TTC549 (cell line): ENCODE measurements around the gene MESP2.

Experiments
- FAIRE-seq: peaks from 2 replicates; lab custom pipeline; 2012; peaks lifted over from hg19 to GRCh38; lab: Jason Lieb, UNC

MESP2 gene

DNA sequence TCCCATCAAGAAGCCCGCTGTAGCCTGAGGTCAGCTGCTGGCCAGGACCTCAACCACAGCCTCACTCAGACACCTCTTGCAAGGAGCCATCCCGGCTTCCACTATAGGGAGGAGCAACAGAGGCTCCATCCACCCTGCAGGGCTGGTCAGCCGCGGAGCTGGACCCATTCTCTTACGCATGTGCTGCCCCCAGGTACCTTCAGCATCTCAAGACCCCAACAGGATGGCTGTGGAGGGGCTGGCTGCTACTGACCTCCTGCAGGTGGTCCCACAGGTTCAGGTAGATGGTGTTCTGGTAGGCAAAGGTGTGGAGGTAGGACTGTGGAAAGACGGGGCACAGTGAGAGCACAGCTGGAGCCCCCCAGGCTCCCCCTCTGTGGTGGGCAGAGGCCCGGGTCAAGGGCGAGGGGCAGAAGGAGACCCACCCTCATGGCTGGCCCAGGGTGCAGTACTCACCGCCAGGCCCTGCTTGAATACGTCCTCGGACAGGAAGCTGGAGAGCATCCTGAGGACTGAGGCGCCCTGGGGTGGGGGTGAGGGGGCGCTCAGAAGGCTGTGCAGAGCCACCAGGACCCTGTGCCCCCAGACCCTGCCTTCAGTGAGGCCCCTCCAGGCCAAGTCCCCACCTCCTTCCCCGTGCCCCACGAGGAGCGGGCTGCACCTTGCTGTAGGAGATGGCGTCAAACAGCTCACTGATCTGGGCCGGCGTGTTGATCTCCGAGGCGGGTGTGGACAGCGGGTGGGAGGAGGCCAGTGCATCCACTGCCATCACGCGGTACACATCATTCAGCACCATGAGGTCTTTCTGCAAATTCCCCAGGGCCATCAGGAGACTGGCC is 27.1 kb downstream of the MESP2 start:
- FAIRE-seq, result no peak

- no peak for FAIRE-seq
Measured at GRCh38 chr15:89803941-89804800, 28.0 kb downstream of the MESP2 start.

DNA sequence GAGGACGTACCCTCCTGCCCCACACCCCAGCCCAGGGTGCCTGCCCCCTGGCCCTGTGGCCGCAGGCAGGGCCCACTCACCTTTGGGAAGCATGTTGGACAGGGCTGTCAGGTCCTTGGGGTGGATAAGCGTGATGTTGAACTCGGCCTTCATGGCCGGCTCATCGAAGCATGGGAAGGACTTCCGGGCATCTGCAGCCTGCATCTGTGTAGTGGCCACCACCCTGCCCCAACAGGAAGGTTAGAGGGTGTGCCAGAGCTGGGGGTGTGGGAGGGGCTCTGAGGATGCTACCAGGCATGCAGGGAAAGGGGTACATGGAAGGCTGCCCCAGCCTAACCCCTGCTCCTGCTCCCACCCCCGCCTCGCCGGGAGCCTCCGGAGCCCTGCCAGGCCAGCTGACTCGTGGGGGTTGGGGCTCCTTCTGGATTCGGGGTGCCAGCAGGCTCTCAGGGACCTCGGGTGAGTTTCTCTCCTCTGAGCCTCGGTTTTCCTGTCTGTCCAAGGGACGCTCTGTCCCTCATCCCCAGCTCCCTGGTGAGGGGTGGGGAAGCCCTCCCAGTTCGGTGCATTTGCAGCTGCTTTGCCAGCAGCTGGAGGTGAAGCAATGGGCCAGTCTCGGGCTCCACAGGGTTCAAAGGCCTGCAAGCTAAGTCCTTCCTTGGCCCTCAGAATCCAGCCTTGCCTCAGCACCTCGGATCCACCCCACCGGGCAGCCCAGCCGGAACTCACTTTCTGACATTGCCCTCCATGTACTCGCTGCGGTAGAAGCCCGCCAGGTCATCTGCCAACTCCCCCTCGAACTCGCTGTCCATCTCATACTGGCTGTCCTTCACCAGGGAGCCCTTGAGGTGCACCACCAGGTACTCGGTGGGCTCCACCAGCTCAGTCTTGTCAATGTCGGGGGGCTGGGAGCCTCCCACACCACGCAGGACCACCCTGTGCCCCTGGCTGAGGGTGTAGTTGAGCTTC is 29.4 kb downstream of the MESP2 start:
- FAIRE-seq, result no peak

GRCh38 chr15:89806210-89806558 is 30.1 kb downstream of the MESP2 start:
- no peak for FAIRE-seq

DNA sequence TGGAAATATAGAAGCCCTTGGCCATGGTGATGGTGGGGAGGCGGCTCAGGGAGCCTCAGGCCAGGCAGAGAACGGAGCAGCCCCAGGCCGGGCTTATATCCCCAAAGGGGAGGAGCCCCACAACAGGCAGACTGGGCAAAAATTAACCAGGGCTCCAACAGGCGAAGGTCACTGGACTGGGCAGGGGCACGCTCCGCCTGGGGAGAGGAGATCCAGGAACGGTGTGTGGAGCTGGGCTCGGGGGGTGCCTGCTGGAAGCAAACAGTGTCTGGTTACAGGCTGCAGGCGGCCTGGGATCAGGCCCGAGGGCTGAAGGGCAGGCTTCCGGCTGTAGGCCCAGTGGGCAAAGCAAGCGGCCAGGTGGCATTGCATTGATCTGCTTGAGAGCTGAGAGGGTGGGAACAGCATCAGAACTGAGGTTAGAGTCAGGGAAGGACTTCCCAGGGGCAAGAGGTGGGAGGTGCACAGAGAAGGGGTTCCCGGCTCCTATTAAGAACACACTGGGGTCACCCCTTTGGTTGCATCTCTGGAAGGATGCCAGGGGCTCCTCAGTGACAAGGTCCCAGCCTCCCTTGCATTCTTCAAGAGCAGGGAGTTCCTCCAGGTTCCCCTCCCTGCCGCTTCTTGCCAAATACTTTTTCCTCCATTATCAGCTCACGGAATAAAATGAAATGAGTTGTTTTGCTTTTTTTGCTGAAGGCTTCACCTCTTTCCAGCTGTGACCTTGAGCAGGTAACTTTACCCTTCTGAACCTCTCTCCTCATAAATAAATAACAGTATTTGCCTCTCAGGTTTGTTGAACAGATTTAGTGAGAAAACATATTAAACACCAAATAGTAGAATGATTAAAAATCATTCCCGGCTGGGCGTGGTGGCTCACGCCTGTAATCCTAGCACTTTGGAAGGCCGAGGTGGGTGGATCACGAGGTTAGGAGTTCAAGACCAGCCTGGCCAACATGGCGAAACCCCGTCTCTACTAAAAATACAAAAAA is 30.7 kb downstream of the MESP2 start:
- no peak for FAIRE-seq

DNA sequence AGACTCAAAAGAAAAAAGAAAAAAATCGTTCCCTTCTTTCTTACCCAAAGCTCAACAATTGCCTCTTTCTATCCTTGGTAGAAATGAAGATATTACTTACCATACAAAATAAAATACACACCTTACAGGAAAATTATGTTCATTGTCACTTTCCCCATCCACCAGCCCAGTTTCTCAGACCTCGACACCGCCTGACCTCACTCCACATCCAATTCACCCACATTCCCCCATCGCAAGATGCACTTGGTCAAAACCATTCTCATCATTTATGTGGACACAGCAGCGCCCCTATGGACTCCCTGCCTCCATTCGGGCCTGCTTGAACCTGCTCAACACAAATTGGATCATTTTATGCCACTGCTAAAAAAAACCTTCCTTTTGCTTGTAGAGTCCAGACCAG is 31.6 kb downstream of the MESP2 start:
- no peak for FAIRE-seq

- FAIRE-seq, result no peak
Measured at GRCh38 chr15:89808160-89808870, 32.2 kb downstream of the MESP2 start.

DNA sequence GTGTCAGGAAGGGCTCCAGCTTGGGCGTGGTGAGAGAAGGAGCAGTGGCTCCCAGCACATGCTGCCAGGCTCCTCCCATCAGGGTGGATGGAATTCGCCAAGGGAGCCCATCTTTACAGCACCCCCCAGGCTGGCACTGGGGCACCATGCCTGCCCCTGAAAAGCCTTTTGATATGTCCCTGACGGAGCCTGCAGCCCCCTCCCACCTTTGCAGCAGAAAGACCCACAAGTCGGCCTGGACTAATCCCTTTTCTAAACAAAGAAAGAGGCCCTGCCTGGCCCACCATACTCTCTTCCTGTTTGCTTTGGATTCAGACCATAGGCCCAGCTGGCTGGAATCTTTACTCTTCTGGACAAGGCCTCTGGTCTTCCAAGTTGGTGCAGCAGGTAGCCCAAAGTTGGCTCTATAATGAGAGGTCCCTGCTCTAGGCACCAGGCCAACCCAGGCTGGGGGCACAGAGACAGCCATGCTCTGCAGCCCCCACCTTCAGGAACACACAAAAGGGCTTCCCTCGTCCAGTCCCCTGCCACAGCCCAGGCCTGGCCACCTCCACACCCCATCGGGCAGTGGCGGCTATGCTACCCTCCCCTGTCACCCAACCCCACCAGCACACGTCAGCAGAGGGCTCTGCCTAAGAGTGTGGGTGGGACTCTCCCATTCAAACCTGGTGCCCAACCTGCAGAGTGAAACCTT is 33.1 kb downstream of the MESP2 start:
- no peak for FAIRE-seq

GRCh38 chr15:89809787-89810148 is 33.6 kb downstream of the MESP2 start:
- FAIRE-seq, result no peak

DNA sequence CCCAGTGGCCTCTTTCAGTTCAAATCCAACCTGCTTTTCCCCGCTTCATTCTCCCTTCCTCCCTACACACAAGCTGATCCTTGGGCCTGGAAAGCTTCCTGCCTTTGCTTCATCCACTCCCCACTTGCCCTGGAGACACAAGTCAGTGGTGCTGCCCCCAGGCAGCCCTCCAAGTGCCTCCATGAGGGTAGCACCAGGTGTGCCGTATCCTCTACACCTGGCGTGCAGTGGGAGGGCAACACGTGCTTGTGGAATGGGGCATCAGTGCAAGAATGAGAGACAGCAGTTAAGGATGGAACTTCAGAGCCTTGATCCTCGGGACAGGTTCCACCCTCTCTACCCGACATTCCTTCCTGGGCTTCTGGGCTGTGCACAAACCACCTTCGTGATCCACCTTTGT is 34.7 kb downstream of the MESP2 start:
- no peak for FAIRE-seq

DNA sequence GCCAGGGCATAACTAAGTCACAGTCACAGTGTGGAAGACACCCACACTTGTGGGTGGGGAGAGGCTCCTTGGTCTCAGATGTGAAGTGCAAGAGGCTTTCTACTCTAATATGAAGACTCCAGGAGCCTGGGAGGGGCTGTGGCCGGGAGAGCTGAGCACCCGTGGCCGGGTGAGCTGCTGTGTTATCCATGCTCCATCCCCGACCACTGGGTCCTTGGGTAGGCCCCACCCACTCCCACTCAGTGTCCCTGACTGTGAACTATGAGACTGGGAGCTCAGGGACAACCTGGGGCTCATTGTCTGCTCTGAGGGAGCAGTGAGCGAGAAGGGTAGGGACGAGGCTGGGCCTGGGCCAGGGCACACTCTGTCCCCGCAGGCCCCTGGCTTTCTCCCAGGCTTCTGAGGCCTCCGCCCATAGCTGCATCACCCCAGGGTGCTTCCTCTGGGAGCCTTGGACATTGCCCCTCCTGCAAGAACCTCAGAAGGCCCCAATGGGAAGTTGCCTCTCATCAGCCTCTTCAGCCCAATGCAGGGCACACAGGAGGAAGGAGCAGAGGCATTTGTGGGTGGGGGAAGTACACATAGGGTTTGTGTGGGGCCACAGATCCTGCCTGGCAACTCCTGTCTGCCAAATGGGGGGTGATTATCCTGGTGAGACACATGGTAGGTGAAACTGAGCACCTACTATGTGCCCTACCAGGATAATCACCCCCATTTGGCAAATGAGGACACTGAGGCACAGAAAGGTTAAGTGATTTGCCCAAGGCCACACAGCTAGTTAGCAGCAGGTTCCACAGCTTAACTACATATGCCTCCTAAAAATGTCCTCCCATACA is 36.1 kb downstream of the MESP2 start:
- no peak for FAIRE-seq

DNA sequence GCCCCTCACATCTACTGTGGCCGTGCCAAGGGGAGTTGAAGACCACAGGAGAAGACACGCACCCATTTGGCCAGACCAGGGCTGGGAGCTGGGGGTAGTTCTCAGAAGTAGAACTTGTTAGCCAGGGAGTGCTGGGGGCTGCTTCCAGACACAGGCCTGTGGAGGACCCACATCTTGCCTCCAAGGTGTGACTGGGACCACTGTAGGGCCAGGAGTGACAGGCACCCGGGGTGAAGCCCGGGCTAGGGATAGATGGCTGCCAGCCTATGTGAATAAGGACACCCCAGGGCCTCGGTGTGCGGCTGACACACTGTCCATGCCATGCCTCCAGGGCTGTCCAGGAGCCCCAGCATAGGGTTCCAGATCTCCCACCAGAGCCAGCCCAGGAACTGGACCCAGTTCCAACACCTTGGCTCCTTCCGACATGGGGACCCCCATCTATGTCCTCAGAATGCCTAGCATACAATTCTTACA is 36.8 kb downstream of the MESP2 start:
- no peak for FAIRE-seq

- no peak for FAIRE-seq
Measured at GRCh38 chr15:89813381-89814111, 37.4 kb downstream of the MESP2 start.

GRCh38 chr15:89814112-89814742 is 38.1 kb downstream of the MESP2 start:
- FAIRE-seq, result no peak

- no peak for FAIRE-seq
Measured at GRCh38 chr15:89815769-89816168, 39.6 kb downstream of the MESP2 start.

GRCh38 chr15:89817701-89818280 is 41.7 kb downstream of the MESP2 start:
- FAIRE-seq, result no peak

GRCh38 chr15:89818287-89818686 is 42.2 kb downstream of the MESP2 start:
- no peak for FAIRE-seq
